A204.1 (cell line): ENCODE results near the gene FARS2.

Experiments
- FAIRE-seq: peaks from 2 replicates; lab custom pipeline; 2012; peaks lifted over from hg19 to GRCh38; lab: Jason Lieb, UNC

Gene FARS2

GRCh38 chr6:5287205-5287965 lies 26.1 kb downstream of the FARS2 start:
- FAIRE-seq, result no peak

- no peak for FAIRE-seq
Measured at GRCh38 chr6:5287966-5288297, 26.6 kb downstream of the FARS2 start.

- no peak for FAIRE-seq
Measured at GRCh38 chr6:5290097-5290496, 28.8 kb downstream of the FARS2 start.

GRCh38 chr6:5290500-5290899 lies 29.2 kb downstream of the FARS2 start:
- no peak for FAIRE-seq

- FAIRE-seq, result no peak
Measured at GRCh38 chr6:5292154-5292553, 30.8 kb downstream of the FARS2 start.

GRCh38 chr6:5293692-5294091 lies 32.4 kb downstream of the FARS2 start:
- no peak for FAIRE-seq

- FAIRE-seq, result no peak
Measured at GRCh38 chr6:5294392-5295211, 33.3 kb downstream of the FARS2 start.

- no peak for FAIRE-seq
Measured at GRCh38 chr6:5295623-5296022, 34.3 kb downstream of the FARS2 start.

- FAIRE-seq, result no peak
Measured at GRCh38 chr6:5300206-5300764, 39.0 kb downstream of the FARS2 start.

GRCh38 chr6:5302220-5302946 lies 41.1 kb downstream of the FARS2 start:
- FAIRE-seq, result no peak

- no peak for FAIRE-seq
Measured at GRCh38 chr6:5302995-5303622, 41.8 kb downstream of the FARS2 start.

- no peak for FAIRE-seq
Measured at GRCh38 chr6:5303682-5304081, 42.4 kb downstream of the FARS2 start.

- no peak for FAIRE-seq
Measured at GRCh38 chr6:5305968-5306626, 44.8 kb downstream of the FARS2 start.

GRCh38 chr6:5307058-5307457 lies 45.7 kb downstream of the FARS2 start:
- no peak for FAIRE-seq

- FAIRE-seq, result no peak
Measured at GRCh38 chr6:5308066-5308465, 46.8 kb downstream of the FARS2 start.

GRCh38 chr6:5314191-5314865 lies 53.0 kb downstream of the FARS2 start:
- no peak for FAIRE-seq

GRCh38 chr6:5315881-5316280 lies 54.6 kb downstream of the FARS2 start:
- FAIRE-seq, result no peak

GRCh38 chr6:5316951-5317350 lies 55.6 kb downstream of the FARS2 start:
- no peak for FAIRE-seq

- no peak for FAIRE-seq
Measured at GRCh38 chr6:5318617-5319272, 57.4 kb downstream of the FARS2 start.

- no peak for FAIRE-seq
Measured at GRCh38 chr6:5323979-5324378, 62.7 kb downstream of the FARS2 start.

GRCh38 chr6:5325173-5325572 lies 63.9 kb downstream of the FARS2 start:
- FAIRE-seq, result no peak
